Measurements from ENCODE around the gene IFFO2. TPM values are rescaled to one million over a fixed set of nuclear protein-coding genes. Genes with fewer than 3 reads are reported as not detected.
A peak's percentile ranks its signal among the peaks of the same experiment; 100 is the strongest.

Gene IFFO2
- total and polyA plus RNA-seq, 2 donors (not counting 1 experiment from before 2014, with no cell fraction given), result 5.8 to 10.4 TPM

DNA sequence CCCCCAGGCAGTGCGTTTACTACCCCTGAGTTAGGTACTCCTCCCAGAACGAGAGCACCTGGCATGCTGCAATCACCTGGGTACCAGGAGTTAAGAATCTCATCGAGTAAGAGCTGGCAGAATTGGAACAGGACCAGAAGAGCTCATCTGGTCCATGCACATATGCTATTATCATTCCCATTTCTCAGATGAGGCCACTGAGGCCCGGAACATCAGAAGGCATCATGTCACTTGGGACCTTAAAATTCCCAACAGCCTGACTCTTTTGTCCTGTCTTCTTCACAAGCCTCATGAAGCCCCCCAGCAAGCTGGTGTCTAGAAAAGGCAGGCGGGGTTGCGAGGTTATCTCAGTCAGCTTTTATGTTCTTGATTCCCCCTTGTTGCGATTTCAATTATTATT, 13.9 kb upstream of the IFFO2 start:
- no peak overlapping the region for H3K27ac ChIP-seq (ENCODE audit: insufficient read depth, low read length)
- no peak overlapping the region for H3K4me2 ChIP-seq (ENCODE audit: extremely low read depth, insufficient read depth, low read length)
- no peaks in the 10 kb centered on the region for H3K27me3 ChIP-seq (ENCODE audit: control insufficient read depth, insufficient read depth, low read length)
- H3K4me3 ChIP-seq (replicated peaks in 1 of 4; ENCODE audit: control extremely low read depth in 1 of 4, insufficient read depth in 1 of 4, low read depth in 3 of 4, low read length in 4 of 4), result no peak overlapping the region
- no peaks in the 10 kb centered on the region for H3K36me3 ChIP-seq (ENCODE audit: control insufficient read depth, insufficient read depth, low read length)
- H2AFZ ChIP-seq (ENCODE audit: low read length), result no peak overlapping the region
- DNase-seq (ENCODE audit: low read depth in 2 of 2), result no peak
- H3K9ac ChIP-seq (ENCODE audit: insufficient read depth, low read length), result no peak overlapping the region
- H3K9me3 ChIP-seq (ENCODE audit: control insufficient read depth, insufficient read depth, low read depth, low read length), result no peaks in the 10 kb centered on the region
- TF ChIP-seq, protein P1, sequence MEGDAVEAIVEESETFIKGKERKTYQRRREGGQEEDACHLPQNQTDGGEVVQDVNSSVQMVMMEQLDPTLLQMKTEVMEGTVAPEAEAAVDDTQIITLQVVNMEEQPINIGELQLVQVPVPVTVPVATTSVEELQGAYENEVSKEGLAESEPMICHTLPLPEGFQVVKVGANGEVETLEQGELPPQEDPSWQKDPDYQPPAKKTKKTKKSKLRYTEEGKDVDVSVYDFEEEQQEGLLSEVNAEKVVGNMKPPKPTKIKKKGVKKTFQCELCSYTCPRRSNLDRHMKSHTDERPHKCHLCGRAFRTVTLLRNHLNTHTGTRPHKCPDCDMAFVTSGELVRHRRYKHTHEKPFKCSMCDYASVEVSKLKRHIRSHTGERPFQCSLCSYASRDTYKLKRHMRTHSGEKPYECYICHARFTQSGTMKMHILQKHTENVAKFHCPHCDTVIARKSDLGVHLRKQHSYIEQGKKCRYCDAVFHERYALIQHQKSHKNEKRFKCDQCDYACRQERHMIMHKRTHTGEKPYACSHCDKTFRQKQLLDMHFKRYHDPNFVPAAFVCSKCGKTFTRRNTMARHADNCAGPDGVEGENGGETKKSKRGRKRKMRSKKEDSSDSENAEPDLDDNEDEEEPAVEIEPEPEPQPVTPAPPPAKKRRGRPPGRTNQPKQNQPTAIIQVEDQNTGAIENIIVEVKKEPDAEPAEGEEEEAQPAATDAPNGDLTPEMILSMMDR (conservative IDR thresholded peaks at IDR 0.05 in 1 of 2, IDR thresholded peaks at IDR 0.05 in 1 of 2; ENCODE audit: low read depth in 1 of 2, low read length in 2 of 2), result no peak
- TF ChIP-seq EZH2 (IDR thresholded peaks at IDR 0.05; ENCODE audit: low read length, missing control alignments), result no peak
- no peaks in the 10 kb centered on the region for H4K20me1 ChIP-seq (ENCODE audit: control insufficient read depth, extremely low read depth, insufficient read depth, low read length)
- no peaks in the 10 kb centered on the region for H3K4me1 ChIP-seq (ENCODE audit: control insufficient read depth, extremely low read depth, insufficient read depth, low read length)
- no peaks in the 10 kb centered on the region for H3K79me2 ChIP-seq (ENCODE audit: control insufficient read depth, insufficient read depth, low read length)

DNA sequence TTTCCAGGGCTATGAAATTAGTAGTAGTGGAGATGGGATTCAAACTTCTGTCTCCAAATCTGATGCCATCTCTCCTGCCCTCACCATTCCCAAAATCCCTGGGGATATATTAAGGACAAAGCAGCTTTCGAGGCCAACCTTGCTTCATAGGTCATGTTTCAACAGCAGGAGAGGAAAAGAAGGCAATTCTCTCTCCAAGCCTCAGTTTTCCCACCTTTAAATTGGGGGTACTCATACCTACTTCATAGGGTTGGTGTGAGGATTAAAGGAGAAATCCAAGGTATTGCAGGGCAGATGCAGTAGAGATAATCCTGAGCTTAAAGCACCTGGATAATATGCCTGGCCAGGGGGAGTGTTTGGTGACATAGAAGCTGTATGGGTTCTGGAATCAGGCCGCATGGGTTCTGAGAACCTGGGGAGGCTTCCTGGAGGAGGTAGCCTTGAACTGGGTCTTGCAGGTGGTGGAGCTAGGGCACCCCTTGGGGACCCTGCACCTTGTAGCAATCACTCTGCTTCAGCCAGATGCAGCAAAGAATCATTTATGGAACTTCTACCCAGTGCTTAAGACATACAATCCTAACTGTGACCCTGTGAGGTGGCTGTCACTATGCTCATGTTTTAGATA, 10.7 kb upstream of the IFFO2 start:
- Histone ChIP-seq H3K9ac (ENCODE audit: insufficient read depth, low read length) (no peak overlapping the region), H3K36me3 (ENCODE audit: control insufficient read depth, insufficient read depth, low read length) (no peaks in the 10 kb centered on the region), H3K4me2 (ENCODE audit: extremely low read depth, insufficient read depth, low read length) (no peak overlapping the region), H3K27ac (ENCODE audit: insufficient read depth, low read length) (no peak overlapping the region), H3K4me3 (replicated peaks in 1 of 4; ENCODE audit: control extremely low read depth in 1 of 4, insufficient read depth in 1 of 4, low read depth in 3 of 4, low read length in 4 of 4) (no peak overlapping the region), H2AFZ (ENCODE audit: low read length) (no peak overlapping the region), H3K79me2 (ENCODE audit: control insufficient read depth, insufficient read depth, low read length) (no peaks in the 10 kb centered on the region), H3K27me3 (ENCODE audit: control insufficient read depth, insufficient read depth, low read length) (peaks cover 4% of the 10 kb centered on the region), H3K4me1 (ENCODE audit: control insufficient read depth, extremely low read depth, insufficient read depth, low read length) (no peaks in the 10 kb centered on the region), H4K20me1 (ENCODE audit: control insufficient read depth, extremely low read depth, insufficient read depth, low read length) (no peaks in the 10 kb centered on the region), H3K9me3 (ENCODE audit: control insufficient read depth, insufficient read depth, low read depth, low read length) (no peaks in the 10 kb centered on the region)
- DNase-seq (ENCODE audit: low read depth in 2 of 2), result no peak
- no peak for TF ChIP-seq EZH2 (IDR thresholded peaks at IDR 0.05; ENCODE audit: low read length, missing control alignments)
- TF ChIP-seq, protein P1 (conservative IDR thresholded peaks at IDR 0.05 in 1 of 2, IDR thresholded peaks at IDR 0.05 in 1 of 2; ENCODE audit: low read depth in 1 of 2, low read length in 2 of 2), result no peak

DNA sequence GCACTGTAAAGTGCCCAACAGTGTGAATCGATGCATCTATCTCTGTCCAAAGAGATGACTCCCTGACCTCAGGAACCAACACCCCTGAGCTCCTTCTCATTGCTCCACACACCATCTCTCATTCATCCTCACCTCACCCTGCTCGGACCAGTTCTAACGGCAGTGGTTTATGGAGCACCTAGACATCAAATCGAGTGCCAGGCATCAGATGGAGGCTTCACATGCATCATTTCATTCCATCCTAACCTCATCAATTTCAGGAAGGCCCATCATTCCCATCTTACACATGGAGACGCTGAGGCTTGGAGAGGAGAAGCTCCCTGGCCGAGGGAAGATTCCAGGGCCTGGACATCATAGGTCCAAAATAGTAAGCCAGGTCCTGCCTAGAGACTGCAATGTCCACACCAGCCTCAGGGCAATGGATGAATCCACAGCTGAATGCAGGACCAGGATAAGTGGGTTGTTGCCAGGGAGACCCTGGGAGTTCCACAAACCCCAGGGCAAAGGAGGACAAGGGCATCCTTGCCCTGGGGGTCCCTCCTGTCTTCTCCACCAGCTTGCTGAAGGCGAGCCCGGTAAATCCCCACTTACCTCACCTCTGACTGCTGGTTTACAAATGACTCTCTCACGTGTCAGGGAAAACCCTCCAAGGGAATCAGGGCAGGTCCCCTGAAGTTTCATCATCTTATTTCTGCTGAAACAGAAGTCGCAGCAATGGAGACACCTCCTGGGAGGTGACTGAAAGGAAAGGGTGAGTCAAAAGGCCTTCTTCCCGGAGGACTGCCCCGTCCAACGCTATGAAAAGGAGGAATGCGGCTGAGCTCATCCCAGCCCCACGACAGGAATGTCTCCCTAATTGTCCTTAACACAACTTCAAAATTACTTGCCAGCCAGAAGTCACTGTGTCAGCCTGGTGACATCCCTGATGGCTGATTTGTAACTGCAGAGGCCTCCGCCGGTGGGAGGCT, 9.0 kb upstream of the IFFO2 start:
- Histone ChIP-seq H4K20me1 (ENCODE audit: control insufficient read depth, extremely low read depth, insufficient read depth, low read length) (no peaks in the 10 kb centered on the region), H3K4me1 (ENCODE audit: control insufficient read depth, extremely low read depth, insufficient read depth, low read length) (no peaks in the 10 kb centered on the region), H3K9me3 (ENCODE audit: control insufficient read depth, insufficient read depth, low read depth, low read length) (no peaks in the 10 kb centered on the region), H3K9ac (ENCODE audit: insufficient read depth, low read length) (no peak overlapping the region), H3K4me3 (replicated peaks in 1 of 4; ENCODE audit: control extremely low read depth in 1 of 4, insufficient read depth in 1 of 4, low read depth in 3 of 4, low read length in 4 of 4) (no peak overlapping the region), H3K79me2 (ENCODE audit: control insufficient read depth, insufficient read depth, low read length) (no peaks in the 10 kb centered on the region), H3K36me3 (ENCODE audit: control insufficient read depth, insufficient read depth, low read length) (no peaks in the 10 kb centered on the region), H2AFZ (ENCODE audit: low read length) (no peak overlapping the region), H3K27ac (ENCODE audit: insufficient read depth, low read length) (no peak overlapping the region), H3K27me3 (ENCODE audit: control insufficient read depth, insufficient read depth, low read length) (peaks cover 4% of the 10 kb centered on the region), H3K4me2 (ENCODE audit: extremely low read depth, insufficient read depth, low read length) (no peak overlapping the region)
- DNase-seq (ENCODE audit: low read depth in 2 of 2), result peak in 1 of 2 donors; percentile 80
- TF ChIP-seq, protein P1 (conservative IDR thresholded peaks at IDR 0.05 in 1 of 2, IDR thresholded peaks at IDR 0.05 in 1 of 2; ENCODE audit: low read depth in 1 of 2, low read length in 2 of 2), result no peak
- no peak for TF ChIP-seq EZH2 (IDR thresholded peaks at IDR 0.05; ENCODE audit: low read length, missing control alignments)
